Aorta (tissue), 4 donors: ENCODE data around the gene PCDHGB4. TPM values are rescaled to one million over a fixed set of nuclear protein-coding genes. Genes with fewer than 3 reads are reported as not detected.

Source experiments
- polyA plus RNA-seq, 2 donors: library from polyadenylated mRNA; stranded (reverse); fragments of 200-250 nt; gene quantifications; one replicate each; pipeline ENCODE4 v1.2.3, GENCODE V29; 2013
- total RNA-seq, 2 donors: library from RNA; stranded (reverse); fragmentation: NEBNext Ultra II Directional; extraction: Animal tissue kit (Norgen Biotek cat#: 25700); gene quantifications; one replicate each; pipeline ENCODE4 v1.2.1, GENCODE V29; 2021
- donor health status: healthy with polysubstance abuse.
- donor health status: Bipolar disorder and iron deficiency.
- donor health status: DM: no; HTN: no; CAD: no.
- donor health status: DM: yes; HTN: yes; CAD: no.

Gene PCDHGB4
- total and polyA plus RNA-seq, 4 donors = 0.50 to 10.1 (median 5.0) TPM

Other genes with a start within 250 kb of the PCDHGB4 start
Only the 30 nearest of the 37 such genes appear.
- gene PCDHB9, start 200.5 kb upstream of the PCDHGB4 start, total RNA-seq = 1 to 10 TPM; 3.0 to 3.8 TPM
- gene PCDHB9, start 200.5 kb upstream of the PCDHGB4 start, polyA plus RNA-seq = 1 to 10 TPM in 1 of 2 donors, under 1 TPM in 1; 0.25 to 2.1 TPM
- 1 to 10 TPM; 3.6 to 7.7 TPM for gene PCDHB10, start 195.3 kb upstream of the PCDHGB4 start, total RNA-seq
- gene PCDHB10, start 195.3 kb upstream of the PCDHGB4 start, polyA plus RNA-seq = 1 to 10 TPM in 1 of 2 donors, under 1 TPM in 1; 0.25 to 4.5 TPM
- 10 to 100 TPM in 1 of 2 donors, 1 to 10 TPM in 1; 8.1 to 15.3 TPM for gene PCDHB11, start 188.1 kb upstream of the PCDHGB4 start, total RNA-seq
- 1 to 10 TPM; 2.9 to 4.7 TPM for gene PCDHB11, start 188.1 kb upstream of the PCDHGB4 start, polyA plus RNA-seq
- gene PCDHB12, start 179.0 kb upstream of the PCDHGB4 start, total RNA-seq = 1 to 10 TPM; 5.7 to 6.7 TPM
- 1 to 10 TPM in 1 of 2 donors, under 1 TPM in 1; 0.75 to 2.9 TPM for gene PCDHB12, start 179.0 kb upstream of the PCDHGB4 start, polyA plus RNA-seq
- gene PCDHB13, start 173.8 kb upstream of the PCDHGB4 start, total RNA-seq = 1 to 10 TPM; 4.2 to 6.7 TPM
- 1 to 10 TPM in 1 of 2 donors, under 1 TPM in 1; 0.75 to 1.3 TPM for gene PCDHB13, start 173.8 kb upstream of the PCDHGB4 start, polyA plus RNA-seq
- 10 to 100 TPM in 1 of 2 donors, 1 to 10 TPM in 1; 7.5 to 10.1 TPM for gene PCDHB14, start 164.4 kb upstream of the PCDHGB4 start, total RNA-seq
- gene PCDHB14, start 164.4 kb upstream of the PCDHGB4 start, polyA plus RNA-seq = 1 to 10 TPM; 1.0 to 5.0 TPM
- 10 to 100 TPM in 1 of 2 donors, 1 to 10 TPM in 1; 8.7 to 10.9 TPM for gene PCDHB15, start 142.3 kb upstream of the PCDHGB4 start, total RNA-seq
- gene PCDHB15, start 142.3 kb upstream of the PCDHGB4 start, polyA plus RNA-seq = 10 to 100 TPM in 1 of 2 donors, 1 to 10 TPM in 1; 4.4 to 12.1 TPM
- 1 to 10 TPM in 1 of 2 donors, under 1 TPM in 1; 0.69 to 1.1 TPM for gene SLC25A2, start 83.6 kb upstream of the PCDHGB4 start, total RNA-seq
- gene SLC25A2, start 83.6 kb upstream of the PCDHGB4 start, polyA plus RNA-seq = not detected
- gene TAF7, start 66.9 kb upstream of the PCDHGB4 start, total RNA-seq = 10 to 100 TPM; 59.8 to 79.1 TPM
- gene TAF7, start 66.9 kb upstream of the PCDHGB4 start, polyA plus RNA-seq = 10 to 100 TPM; 53.5 to 65.3 TPM
- gene PCDHGA1, start 57.2 kb upstream of the PCDHGB4 start, total RNA-seq = 1 to 10 TPM in 1 of 2 donors, under 1 TPM in 1; 0.91 to 1.6 TPM
- gene PCDHGA1, start 57.2 kb upstream of the PCDHGB4 start, polyA plus RNA-seq = 1 to 10 TPM in 1 of 2 donors, not detected in 1; 1.0 TPM
- 10 to 100 TPM in 1 of 2 donors, 1 to 10 TPM in 1; 6.2 to 10.6 TPM for gene PCDHGA2, start 48.9 kb upstream of the PCDHGB4 start, total RNA-seq
- gene PCDHGA2, start 48.9 kb upstream of the PCDHGB4 start, polyA plus RNA-seq = 1 to 10 TPM in 1 of 2 donors, under 1 TPM in 1; 0.75 to 4.2 TPM
- gene PCDHGA3, start 43.9 kb upstream of the PCDHGB4 start, total RNA-seq = 1 to 10 TPM; 4.1 to 7.4 TPM
- gene PCDHGA3, start 43.9 kb upstream of the PCDHGB4 start, polyA plus RNA-seq = 1 to 10 TPM in 1 of 2 donors, under 1 TPM in 1; 0.50 to 2.4 TPM
- gene PCDHGB1, start 37.6 kb upstream of the PCDHGB4 start, total RNA-seq = 1 to 10 TPM; 3.5 to 6.5 TPM
- under 1 TPM; 0.75 to 0.92 TPM for gene PCDHGB1, start 37.6 kb upstream of the PCDHGB4 start, polyA plus RNA-seq
- 10 to 100 TPM in 1 of 2 donors, 1 to 10 TPM in 1; 7.1 to 10.2 TPM for gene PCDHGA4, start 32.7 kb upstream of the PCDHGB4 start, total RNA-seq
- 1 to 10 TPM; 1.3 to 2.0 TPM for gene PCDHGA4, start 32.7 kb upstream of the PCDHGB4 start, polyA plus RNA-seq
- gene PCDHGB2, start 27.7 kb upstream of the PCDHGB4 start, total RNA-seq = 10 to 100 TPM in 1 of 2 donors, 1 to 10 TPM in 1; 6.5 to 11.7 TPM
- 1 to 10 TPM in 1 of 2 donors, under 1 TPM in 1; 0.38 to 1.1 TPM for gene PCDHGB2, start 27.7 kb upstream of the PCDHGB4 start, polyA plus RNA-seq
- gene PCDHGA5, start 23.5 kb upstream of the PCDHGB4 start, total RNA-seq = 10 to 100 TPM in 1 of 2 donors, 1 to 10 TPM in 1; 7.5 to 11.5 TPM
- 1 to 10 TPM in 1 of 2 donors, under 1 TPM in 1; 0.25 to 1.4 TPM for gene PCDHGA5, start 23.5 kb upstream of the PCDHGB4 start, polyA plus RNA-seq
- gene PCDHGB3, start 17.5 kb upstream of the PCDHGB4 start, total RNA-seq = 1 to 10 TPM; 7.4 to 9.7 TPM
- gene PCDHGB3, start 17.5 kb upstream of the PCDHGB4 start, polyA plus RNA-seq = under 1 TPM in 1 of 2 donors, not detected in 1; 0.82 TPM
- gene PCDHGA6, start 13.8 kb upstream of the PCDHGB4 start, total RNA-seq = 10 to 100 TPM in 1 of 2 donors, 1 to 10 TPM in 1; 8.8 to 12.0 TPM
- gene PCDHGA6, start 13.8 kb upstream of the PCDHGB4 start, polyA plus RNA-seq = 1 to 10 TPM in 1 of 2 donors, under 1 TPM in 1; 0.38 to 4.0 TPM
- gene PCDHGA7, start 5.0 kb upstream of the PCDHGB4 start, total RNA-seq = 1 to 10 TPM; 6.4 to 8.0 TPM
- 1 to 10 TPM in 1 of 2 donors, not detected in 1; 2.1 TPM for gene PCDHGA7, start 5.0 kb upstream of the PCDHGB4 start, polyA plus RNA-seq
- gene PCDHGA8, start 4.9 kb downstream of the PCDHGB4 start, total RNA-seq = 1 to 10 TPM; 3.0 to 6.8 TPM
- under 1 TPM; 0.13 to 0.54 TPM for gene PCDHGA8, start 4.9 kb downstream of the PCDHGB4 start, polyA plus RNA-seq
- 10 to 100 TPM; 11.7 to 18.2 TPM for gene PCDHGB5, start 10.2 kb downstream of the PCDHGB4 start, total RNA-seq
- 1 to 10 TPM; 2.0 to 5.0 TPM for gene PCDHGB5, start 10.2 kb downstream of the PCDHGB4 start, polyA plus RNA-seq
- 10 to 100 TPM in 1 of 2 donors, 1 to 10 TPM in 1; 8.2 to 13.2 TPM for gene PCDHGA9, start 15.1 kb downstream of the PCDHGB4 start, total RNA-seq
- 1 to 10 TPM in 1 of 2 donors, under 1 TPM in 1; 0.75 to 1.4 TPM for gene PCDHGA9, start 15.1 kb downstream of the PCDHGB4 start, polyA plus RNA-seq
- gene PCDHGB6, start 20.3 kb downstream of the PCDHGB4 start, total RNA-seq = 10 to 100 TPM in 1 of 2 donors, 1 to 10 TPM in 1; 9.5 to 14.6 TPM
- gene PCDHGB6, start 20.3 kb downstream of the PCDHGB4 start, polyA plus RNA-seq = 1 to 10 TPM in 1 of 2 donors, under 1 TPM in 1; 0.38 to 2.4 TPM
- gene PCDHGA10, start 25.3 kb downstream of the PCDHGB4 start, total RNA-seq = 10 to 100 TPM in 1 of 2 donors, 1 to 10 TPM in 1; 6.1 to 11.4 TPM
- 1 to 10 TPM in 1 of 2 donors, under 1 TPM in 1; 0.61 to 1.1 TPM for gene PCDHGA10, start 25.3 kb downstream of the PCDHGB4 start, polyA plus RNA-seq
- gene PCDHGB7, start 30.0 kb downstream of the PCDHGB4 start, total RNA-seq = 10 to 100 TPM; 12.7 to 24.7 TPM
- gene PCDHGB7, start 30.0 kb downstream of the PCDHGB4 start, polyA plus RNA-seq = 1 to 10 TPM; 2.1 to 3.8 TPM
- gene PCDHGA11, start 33.4 kb downstream of the PCDHGB4 start, total RNA-seq = 1 to 10 TPM; 7.1 to 9.2 TPM
- under 1 TPM; 0.50 to 0.72 TPM for gene PCDHGA11, start 33.4 kb downstream of the PCDHGB4 start, polyA plus RNA-seq
- 10 to 100 TPM in 1 of 2 donors, 1 to 10 TPM in 1; 7.9 to 18.8 TPM for gene PCDHGA12, start 42.8 kb downstream of the PCDHGB4 start, total RNA-seq
- 1 to 10 TPM in 1 of 2 donors, under 1 TPM in 1; 0.75 to 2.5 TPM for gene PCDHGA12, start 42.8 kb downstream of the PCDHGB4 start, polyA plus RNA-seq
- gene PCDHGC3, start 88.3 kb downstream of the PCDHGB4 start, total RNA-seq = 100 to 1,000 TPM in 1 of 2 donors, 10 to 100 TPM in 1; 67.3 to 116 TPM
- 10 to 100 TPM; 23.9 to 99.0 TPM for gene PCDHGC3, start 88.3 kb downstream of the PCDHGB4 start, polyA plus RNA-seq
- gene PCDHGC4, start 97.3 kb downstream of the PCDHGB4 start, total RNA-seq = 1 to 10 TPM; 2.8 to 6.1 TPM
- under 1 TPM; 0.05 to 0.38 TPM for gene PCDHGC4, start 97.3 kb downstream of the PCDHGB4 start, polyA plus RNA-seq
- 1 to 10 TPM; 2.8 to 6.3 TPM for gene PCDHGC5, start 101.4 kb downstream of the PCDHGB4 start, total RNA-seq
- gene PCDHGC5, start 101.4 kb downstream of the PCDHGB4 start, polyA plus RNA-seq = under 1 TPM; 0.25 to 0.84 TPM